GM19099 (cell line): Measurements from ENCODE around the gene POLG2.

Experiments used
- POLR2A ChIP-seq: IDR thresholded peaks from 3 replicates; pipeline ENCODE4 v1.6.1; 2011; ENCODE audit warnings: low read depth; ENCODE audit not compliant: insufficient read length; ENCODE audit errors: extremely low read depth

The POLG2 gene

GRCh38 chr17:64496786-64497564, at the start of gene POLG2:
POLG2 (minus strand) TSS chr17:64497054; CDS start chr17:64496968, 86 bp downstream.
- TF ChIP-seq POLR2A = peak; percentile 93

DNA sequence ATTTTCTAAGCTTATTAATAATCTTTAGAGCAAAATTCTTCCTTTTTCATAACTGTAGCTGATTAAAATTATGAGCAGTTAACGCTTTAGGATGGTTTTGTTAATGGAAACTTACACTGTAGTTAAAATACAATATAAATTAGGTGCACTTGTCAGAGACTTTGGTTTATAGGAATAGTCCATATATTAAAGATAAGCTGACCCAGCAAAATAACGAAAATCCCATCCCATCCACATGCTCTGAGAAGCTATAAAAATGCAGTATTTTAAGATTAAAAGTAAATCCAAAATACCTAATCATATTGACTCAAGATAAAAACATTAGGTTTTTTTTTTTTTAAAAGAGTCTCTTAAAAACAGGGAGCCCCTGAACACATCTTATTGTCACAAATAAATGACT, 47.9 kb upstream of the POLG2 start:
- TF ChIP-seq POLR2A = no peak

DNA sequence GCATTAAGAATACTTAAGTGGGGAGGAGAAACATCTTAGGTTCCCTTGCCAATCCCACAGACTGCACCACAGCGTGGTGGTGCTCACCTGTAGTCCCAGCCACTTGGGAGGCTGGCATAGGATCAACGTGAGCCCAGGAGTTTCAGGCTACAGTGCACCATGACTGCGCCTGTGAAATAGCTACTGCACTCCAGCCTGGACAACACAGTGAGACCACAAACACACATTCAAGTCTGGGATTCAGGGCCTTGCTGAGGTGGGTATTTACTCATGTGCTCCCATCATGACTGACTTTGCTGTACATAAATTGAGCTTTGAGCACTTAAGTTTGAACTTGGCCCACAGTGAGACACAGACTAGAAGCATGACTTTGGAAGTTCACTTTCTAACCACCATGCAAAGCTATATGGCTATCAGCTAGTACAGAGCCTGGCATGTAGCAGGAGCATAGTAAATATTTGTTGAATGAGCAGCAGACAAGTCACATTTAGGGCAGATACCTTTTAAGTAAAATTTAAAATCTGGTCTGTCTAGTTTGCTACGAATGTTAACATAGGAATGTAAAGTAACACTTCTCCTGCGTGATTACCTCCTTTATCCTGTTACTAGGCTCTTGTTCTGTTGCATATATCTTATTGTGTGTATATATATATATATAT, 43.4 kb upstream of the POLG2 start:
- TF ChIP-seq POLR2A = no peak

DNA sequence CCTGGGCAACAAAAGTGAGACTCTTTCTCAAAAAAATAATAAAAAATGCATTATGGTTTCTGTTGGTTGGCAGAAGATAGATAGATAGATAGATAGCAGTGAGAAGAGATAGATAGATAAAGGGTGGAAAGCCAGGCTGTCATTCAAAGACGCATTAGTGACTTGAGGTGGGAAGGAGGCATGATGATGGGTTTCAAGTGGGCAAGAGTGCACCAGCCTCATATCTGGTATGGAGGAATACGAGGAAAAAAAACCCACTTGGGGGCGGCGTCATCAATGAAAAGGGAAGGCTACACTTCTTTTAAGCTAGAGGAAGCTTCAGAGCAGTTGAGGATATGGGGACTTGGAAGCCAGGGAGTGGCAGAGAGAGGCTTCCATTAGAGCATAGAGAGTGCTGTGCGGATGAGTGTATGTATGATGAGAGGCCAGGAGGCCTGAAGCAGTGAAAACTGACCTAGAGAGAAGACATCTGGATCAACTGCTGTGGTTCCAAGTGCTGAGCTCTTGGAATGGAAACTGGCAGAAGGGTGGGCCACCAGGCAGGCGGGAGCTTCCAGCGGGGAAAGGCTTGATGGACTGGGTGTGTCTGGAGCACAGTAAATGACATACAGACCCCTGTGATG, 41.8 kb upstream of the POLG2 start:
- no peak for TF ChIP-seq POLR2A

DNA sequence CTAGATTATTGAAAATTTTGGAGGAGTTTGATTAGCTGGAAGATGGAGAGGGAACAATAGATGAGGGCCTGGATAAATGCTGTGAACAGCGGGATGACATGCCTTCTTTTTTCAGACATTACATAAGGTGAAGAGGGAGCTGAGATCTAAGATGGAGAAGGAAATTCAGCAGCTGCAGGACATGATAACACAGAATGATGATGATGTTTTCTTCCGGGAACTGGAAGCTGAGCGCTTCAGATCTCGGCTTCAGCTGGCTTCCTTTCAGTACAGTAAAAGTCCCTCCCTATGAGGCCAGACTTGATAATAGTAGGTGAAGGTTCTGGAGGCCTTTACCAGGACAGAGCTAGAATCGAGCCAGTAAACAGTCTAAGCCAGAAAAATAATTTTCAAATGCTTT, 40.6 kb upstream of the POLG2 start:
- TF ChIP-seq POLR2A = no peak

DNA sequence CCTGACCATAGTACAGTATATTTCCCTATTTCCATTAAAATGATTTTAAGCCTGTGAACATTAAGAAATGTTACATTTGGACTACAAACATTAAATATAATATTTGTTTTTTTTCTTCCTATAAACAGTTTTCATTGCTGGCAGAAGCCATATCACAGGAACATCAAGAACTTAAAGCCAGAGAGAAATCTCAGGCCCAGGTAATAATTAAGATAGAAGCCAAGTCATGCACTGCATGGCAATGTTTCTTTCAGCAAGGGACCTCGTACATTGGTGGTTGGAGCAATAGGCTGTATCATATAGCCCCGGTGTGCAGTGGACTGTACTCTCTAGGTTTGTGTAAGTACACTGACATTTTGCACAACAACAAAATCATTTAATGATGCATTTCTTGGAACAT, 40.1 kb upstream of the POLG2 start:
- no peak for TF ChIP-seq POLR2A

GRCh38 chr17:64535357-64535756, 38.5 kb upstream of the POLG2 start:
- TF ChIP-seq POLR2A = no peak

DNA sequence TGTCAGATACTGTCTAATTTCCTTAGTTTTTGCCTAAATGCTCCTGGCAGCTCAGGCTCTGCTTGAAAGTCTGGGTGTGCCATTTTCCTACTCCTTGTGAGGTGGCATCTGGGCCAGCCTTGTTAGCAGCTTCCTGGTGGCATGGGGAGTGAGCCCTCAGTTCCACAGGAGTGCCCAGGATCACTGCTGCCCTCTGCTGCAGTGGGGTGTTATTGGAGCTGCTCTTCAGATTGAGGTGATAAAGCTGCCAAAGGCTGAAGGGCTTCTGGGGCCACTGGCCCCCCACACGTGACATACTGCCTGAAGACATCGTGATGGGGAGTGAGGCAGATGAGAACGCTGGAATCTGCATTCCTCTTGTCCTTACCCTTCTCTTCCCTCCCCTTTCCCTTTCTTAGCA, 37.3 kb upstream of the POLG2 start:
- TF ChIP-seq POLR2A = no peak

DNA sequence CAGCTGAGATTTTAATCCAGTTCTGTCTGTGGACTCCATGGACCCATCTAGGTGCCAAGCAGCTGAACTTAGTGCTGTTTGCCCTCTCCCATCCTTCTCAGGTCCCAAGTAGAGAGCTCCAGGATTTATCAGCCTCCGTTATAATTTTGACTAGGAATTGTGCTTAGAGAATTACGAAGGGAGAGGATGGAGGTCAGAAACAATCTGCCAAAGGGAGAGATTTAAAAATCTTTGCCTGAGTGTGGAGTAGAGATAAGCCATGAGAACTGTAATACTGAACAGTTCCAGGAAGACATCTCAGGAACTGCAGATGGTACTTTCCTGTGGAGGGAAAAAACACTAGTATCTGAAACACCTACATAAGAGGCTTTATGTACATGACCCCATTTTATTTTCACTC, 36.9 kb upstream of the POLG2 start:
- no peak for TF ChIP-seq POLR2A

- no peak for TF ChIP-seq POLR2A
Observed at GRCh38 chr17:64532409-64532808, 35.6 kb upstream of the POLG2 start.

DNA sequence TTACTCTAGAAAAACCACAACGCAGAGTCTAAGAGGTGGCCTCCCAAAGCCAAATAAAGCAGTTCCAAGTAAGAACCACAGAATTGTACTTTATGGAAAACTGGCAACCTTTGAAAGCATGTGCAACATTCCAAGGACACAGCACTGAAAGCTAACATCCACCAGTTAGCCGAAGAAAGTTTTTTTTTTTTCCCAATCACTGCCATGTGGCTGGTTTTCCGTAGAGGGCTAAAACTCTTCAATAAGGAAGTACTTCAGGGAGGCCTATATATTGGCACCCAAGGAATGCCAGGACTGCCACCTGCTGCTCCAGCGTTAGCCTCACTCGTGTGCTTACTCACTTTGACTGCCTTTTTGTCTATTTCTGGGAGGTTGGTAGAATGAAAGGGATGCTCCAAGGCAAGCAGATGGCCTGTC, 35.1 kb upstream of the POLG2 start:
- TF ChIP-seq POLR2A = no peak

DNA sequence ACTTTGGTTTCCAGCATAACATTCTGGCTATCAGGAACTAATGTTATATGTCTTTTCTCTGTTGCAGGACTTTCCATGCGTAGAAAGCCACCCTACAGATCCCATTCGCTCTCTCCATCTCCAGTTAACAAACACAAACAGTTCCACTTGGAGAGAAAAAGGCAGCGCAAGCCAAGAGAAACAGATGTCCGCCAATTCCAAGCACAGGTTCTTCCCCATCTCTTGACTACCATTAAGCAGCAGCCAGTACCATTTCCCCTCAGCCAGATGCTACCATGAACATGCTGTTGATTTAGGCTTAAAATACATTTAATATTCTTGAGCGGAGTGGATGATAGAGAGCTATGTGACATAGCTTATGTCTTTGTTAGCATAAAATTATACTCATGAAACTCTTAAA, 32.4 kb upstream of the POLG2 start:
- no peak for TF ChIP-seq POLR2A

DNA sequence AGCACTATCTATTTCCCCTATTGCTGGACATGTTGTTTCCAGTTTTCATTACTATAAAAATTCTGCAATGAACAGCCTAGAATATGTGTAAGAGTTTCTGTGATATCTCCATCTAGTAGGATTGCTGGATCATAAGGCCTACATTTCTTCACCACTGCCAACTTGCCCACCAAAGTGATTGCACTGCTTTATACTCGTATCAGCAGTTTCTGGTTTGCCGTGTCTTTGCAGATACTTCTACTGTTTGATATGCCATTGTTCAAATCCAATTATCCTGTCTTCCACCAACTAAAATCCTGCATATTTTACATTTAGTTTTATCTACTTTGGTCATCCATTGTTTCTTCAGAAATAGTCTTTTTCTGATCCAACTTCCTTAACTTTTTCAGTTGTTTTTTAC, 31.1 kb upstream of the POLG2 start:
- TF ChIP-seq POLR2A = no peak

GRCh38 chr17:64520359-64520758, 23.5 kb upstream of the POLG2 start:
- TF ChIP-seq POLR2A = no peak

- TF ChIP-seq POLR2A = no peak
Observed at GRCh38 chr17:64519601-64520000, 22.7 kb upstream of the POLG2 start.

DNA sequence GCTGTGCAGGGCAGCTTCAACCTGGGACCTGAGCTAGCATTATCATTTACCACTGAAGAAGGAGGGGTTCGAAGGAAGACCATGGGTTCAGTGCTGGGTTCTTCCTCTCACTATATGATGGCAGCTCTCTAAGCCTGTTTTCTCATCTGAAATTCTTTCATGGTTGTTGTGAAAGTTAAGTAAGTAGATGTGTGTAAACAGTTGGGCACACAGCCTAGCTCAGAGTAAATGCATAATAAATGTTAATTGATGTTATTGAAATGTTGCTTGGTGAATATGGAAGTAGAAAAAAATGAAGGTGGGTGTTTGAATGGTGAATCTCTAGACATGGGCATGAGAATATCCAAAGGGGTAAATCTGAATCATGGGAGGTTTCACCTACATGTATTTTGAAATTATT, 19.0 kb upstream of the POLG2 start:
- TF ChIP-seq POLR2A = no peak
